T-helper 22 cell (primary cell): Measurements from ENCODE around the gene DNAH17.
"Not testable (repeated sequence)": the region's sequence is repeated elsewhere in the genome, so short reads cannot be mapped to it uniquely, and the experiment has no call there.

Experiments
- DNase-seq: peaks from one replicate; pipeline ENCODE4 v3.0.0-alpha.2; 2020; ENCODE audit warnings: low read depth

DNAH17 gene

DNA sequence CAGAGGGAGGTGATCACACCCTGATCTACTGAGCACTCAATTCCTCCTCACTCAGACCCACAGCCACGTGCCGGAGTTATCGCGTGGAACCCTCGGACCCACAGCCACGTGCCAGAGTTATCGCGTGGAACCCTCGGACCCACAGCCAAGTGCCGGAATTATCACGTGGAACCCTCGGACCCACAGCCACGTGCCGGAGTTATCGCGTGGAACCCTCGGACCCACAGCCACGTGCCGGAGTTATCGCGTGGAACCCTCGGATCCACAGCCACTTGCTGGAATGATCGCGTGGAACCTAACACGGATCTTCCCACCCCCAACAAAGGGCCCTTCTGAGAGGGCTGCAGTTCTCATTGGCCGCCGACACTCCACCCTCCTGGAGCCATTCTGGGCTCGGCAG is 101.0 kb downstream of the DNAH17 start:
- no peak for DNase-seq

DNA sequence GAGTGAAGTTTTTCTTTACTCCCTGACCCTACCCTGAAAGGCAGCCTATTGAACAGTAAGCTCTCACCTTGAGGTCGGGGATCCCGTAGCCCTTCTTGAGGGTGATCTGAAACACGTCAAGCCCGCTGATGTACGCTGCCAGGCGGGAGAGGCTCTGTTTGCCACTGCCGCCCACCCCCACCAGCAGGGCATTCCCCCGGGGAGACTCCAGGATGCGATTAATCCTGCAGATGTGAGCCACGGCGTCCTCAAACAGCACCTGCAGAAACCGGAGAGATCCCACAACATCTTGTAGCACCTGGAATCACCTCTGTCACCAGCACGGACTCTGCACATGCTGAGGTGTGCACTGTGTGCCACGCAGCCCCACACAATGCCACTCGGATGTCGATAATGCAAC is 102.0 kb downstream of the DNAH17 start:
- DNase-seq: no peak

- no peak for DNase-seq
These were observed 102.5 kb downstream of the DNAH17 start for GRCh38 chr17:78474614-78475146.

GRCh38 chr17:78473951-78474613 is 103.1 kb downstream of the DNAH17 start:
- DNase-seq: no peak

DNA sequence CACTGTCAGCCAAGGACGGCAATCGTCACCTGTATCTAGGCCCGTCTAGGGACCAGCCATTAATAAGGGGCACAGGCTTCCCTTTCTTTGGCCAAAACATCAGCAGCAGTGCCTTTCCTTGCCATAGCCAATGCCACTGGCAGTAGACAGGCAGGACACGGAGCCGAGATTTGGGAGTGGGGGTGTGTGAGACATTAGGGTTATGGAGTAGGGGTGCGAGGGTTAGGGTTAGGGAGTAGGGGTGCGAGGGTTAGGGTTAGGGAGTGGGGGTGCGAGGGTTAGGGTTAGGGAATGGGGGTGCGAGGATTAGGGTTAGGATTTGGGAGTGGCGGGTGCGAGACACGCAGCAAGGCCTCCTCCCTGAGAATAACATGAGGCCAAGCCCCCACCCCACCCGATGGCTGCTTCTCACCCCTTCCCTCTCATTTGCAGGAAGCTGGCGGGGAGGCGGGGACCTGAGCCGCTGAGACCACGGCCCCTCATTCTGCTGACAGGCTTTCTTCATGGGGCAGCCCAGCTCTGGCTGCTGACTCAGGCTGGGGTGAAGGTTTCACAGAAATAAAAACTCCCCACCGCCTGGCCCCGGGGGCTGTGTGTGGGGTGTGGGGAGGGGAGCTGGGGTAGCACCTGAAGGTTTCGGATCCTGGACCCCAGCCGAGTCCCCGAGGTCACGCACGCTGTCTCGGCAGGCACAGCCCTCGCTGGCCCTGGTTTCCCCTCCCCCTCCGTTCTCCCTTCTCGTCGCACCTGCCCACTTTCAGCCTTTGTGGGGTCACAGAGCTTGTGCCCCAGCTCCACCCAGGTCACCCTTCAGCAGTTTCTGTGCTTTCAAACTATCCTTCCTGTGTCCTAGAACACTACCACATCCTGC is 104.9 kb downstream of the DNAH17 start:
- DNase-seq: no peak

- DNase-seq: no peak
These were observed 105.6 kb downstream of the DNAH17 start for GRCh38 chr17:78471635-78472034.

- no peak for DNase-seq
These were observed 107.8 kb downstream of the DNAH17 start for GRCh38 chr17:78469443-78469842.

GRCh38 chr17:78468366-78468765 is 108.8 kb downstream of the DNAH17 start:
- no peak for DNase-seq

GRCh38 chr17:78466786-78467715 is 110.1 kb downstream of the DNAH17 start:
- no peak for DNase-seq

- DNase-seq: not testable (repeated sequence)
These were observed 110.9 kb downstream of the DNAH17 start for GRCh38 chr17:78466109-78466785.

GRCh38 chr17:78462148-78462547 is 115.0 kb downstream of the DNAH17 start:
- DNase-seq: no peak

DNA sequence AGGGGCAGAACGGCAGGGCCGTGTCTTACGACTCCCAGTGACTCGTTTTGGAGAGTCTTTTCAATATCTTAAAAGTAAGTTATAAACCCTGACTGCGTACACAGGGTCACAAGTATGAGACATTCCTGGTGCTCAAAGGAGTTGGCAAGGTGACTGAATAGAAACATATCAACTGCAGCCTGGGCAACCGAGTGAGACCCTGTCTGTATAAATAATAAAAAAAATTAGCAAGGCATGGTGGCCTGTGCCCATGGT is 115.5 kb downstream of the DNAH17 start:
- no peak for DNase-seq

DNA sequence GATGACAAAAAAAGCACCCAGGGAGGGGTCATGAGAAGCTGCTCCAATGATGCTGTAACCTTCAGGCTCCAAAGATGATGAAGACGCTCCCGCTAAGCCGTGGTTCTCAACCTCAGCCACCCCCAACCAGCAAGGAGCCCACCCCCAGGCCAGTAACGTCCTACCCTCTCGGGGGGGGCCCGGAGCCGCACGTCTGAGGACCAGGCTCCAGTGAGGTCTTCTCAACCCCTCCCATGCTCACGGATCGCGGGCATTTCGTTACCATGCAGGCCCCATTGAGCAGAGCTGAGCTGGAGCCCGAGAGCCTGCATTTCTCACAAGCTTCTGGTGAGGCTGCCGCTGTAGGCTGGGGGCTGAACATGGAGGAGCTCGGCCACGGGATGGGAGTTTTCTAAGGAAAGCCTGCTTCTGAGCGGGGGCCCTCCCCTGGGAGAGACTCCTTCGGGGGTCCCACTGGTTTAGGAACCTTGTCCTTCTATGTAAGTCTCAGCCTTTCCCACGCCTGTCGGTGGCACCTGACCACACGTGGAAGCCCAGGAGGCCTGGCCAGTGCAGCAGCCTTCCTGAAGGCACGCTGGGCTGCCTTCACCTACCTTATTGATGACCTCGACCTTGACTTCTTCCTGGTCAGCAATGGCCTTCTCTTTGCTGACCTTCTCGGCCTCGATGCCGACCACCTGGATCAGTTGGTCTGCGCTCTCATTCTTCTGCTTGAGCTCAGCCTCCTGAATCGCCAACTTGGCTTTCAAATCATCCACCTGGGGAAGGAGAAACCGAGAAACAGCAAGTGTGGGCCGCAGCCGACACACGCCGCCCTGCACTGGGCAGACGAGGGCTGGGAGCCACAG is 116.0 kb downstream of the DNAH17 start:
- DNase-seq: no peak

GRCh38 chr17:78460176-78460675 is 117.0 kb downstream of the DNAH17 start:
- DNase-seq: no peak

DNA sequence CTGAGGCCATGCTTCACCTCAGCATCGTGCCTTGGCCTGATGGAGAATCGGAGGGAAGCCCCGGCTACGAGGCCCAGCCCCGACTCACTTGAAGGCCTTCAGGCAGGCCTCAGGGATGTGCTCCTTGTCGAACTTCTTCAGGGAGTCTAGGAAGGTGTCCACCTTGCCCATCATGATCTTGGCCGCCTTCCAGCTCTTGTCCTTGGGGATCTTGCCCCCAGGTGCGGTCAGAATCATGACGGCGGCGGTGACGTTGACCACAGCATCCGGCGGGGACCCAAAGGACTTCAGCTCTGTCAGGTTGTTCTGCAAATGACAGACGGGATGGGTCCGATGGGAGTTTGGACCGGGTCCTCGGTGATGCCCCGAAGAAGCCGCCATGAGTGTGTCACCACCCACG is 117.5 kb downstream of the DNAH17 start:
- no peak for DNase-seq

GRCh38 chr17:78458736-78459335 is 118.4 kb downstream of the DNAH17 start:
- DNase-seq: no peak

DNA sequence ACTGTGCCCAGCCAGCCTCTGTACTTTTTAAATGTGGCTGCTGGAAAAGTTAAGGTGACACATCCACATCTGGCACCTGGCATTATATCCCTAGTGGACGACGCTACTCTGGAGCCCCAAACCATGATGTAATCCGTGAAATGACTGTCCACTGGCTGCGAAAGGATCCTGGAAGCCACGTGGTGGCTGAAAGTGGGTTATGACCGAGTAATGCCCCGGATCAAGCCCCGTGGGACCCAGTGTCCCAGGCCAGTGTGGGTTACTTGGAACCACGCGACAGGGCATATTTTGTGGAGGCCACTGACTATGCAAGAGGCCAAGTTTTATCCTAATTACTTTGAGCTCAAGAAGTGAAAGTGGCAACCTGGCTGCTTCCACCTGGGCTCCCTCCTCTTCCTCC is 119.1 kb downstream of the DNAH17 start:
- no peak for DNase-seq

- DNase-seq: no peak
These were observed 122.8 kb downstream of the DNAH17 start for GRCh38 chr17:78454346-78454745.

DNA sequence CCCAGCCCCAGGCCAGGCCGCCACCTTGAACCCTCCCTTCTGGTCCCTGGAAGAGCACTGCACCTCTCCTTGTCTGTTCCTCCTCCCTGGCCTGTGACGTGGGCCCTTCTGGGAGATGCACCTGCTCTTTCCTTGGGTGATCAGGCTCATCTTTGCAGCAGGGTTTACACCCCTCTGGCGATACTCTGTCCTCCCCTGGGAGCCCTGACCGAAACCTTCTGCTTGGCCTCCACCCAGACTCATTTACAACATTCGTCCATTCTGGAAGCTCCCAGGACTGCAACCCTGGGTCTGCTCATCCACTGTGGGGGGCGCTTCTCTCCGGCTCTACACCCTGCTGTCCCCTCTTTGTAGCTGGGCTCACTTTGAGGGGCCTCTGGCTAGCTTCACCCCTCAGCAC is 125.4 kb downstream of the DNAH17 start:
- DNase-seq: no peak

- no peak for DNase-seq
These were observed 126.4 kb downstream of the DNAH17 start for GRCh38 chr17:78450696-78451345.
